Muscle of leg (tissue), 11 donors: Measurements from ENCODE around the gene SIRPB2. TPM values are rescaled to one million over a fixed set of nuclear protein-coding genes. Genes with fewer than 3 reads are reported as not detected.
A peak's percentile ranks its signal among the peaks of the same experiment; 100 is the strongest.

ENCODE experiments used
- DNase-seq: peaks from one replicate; pipeline ENCODE4 v3.0.0; 2013
- H3K27ac ChIP-seq: one replicate; pipeline ENCODE4 v1.5.1; 2013; ENCODE audit warnings: mild to moderate bottlenecking, low read length, control low read depth
- H3K27me3 ChIP-seq: one replicate; pipeline ENCODE4 v1.6.1; 2013; ENCODE audit warnings: low read length; ENCODE audit not compliant: control insufficient read depth, insufficient read depth
- H3K36me3 ChIP-seq: one replicate; pipeline ENCODE4 v1.6.1; 2013; ENCODE audit warnings: low read length; ENCODE audit not compliant: control insufficient read depth, insufficient read depth
- H3K4me1 ChIP-seq: one replicate; pipeline ENCODE4 v1.6.1; 2013; ENCODE audit warnings: low read length; ENCODE audit not compliant: control insufficient read depth, insufficient read depth
- H3K4me3 ChIP-seq: one replicate; pipeline ENCODE4 v1.5.1; 2013; ENCODE audit warnings: low read length, control low read depth
- H3K9me3 ChIP-seq: replicated peaks from 2 replicates; pipeline ENCODE4 v1.6.1; 2013; ENCODE audit warnings: low read depth, low read length; ENCODE audit not compliant: control insufficient read depth
- WGBS: methylation state at CpG from one replicate; pipeline ENCODE4 v1.1.5; 2013; ENCODE audit warnings: missing lambda C conversion rate; ENCODE audit not compliant: insufficient coverage; 5-methylcytosine and 5-hydroxymethylcytosine counted together
- polyA plus RNA-seq, 8 donors: library from polyadenylated mRNA; unstranded; fragments of 120-200 nt; gene quantifications; one replicate each; pipeline versions ENCODE4 v1.2.1 to v1.2.3, GENCODE V29; 2013; ENCODE audit warnings: inconsistent platforms in 1 of 8, low replicate concordance in 1 of 8; ENCODE audit not compliant: insufficient read length in 8 of 8, insufficient read depth in 1 of 8
- total RNA-seq: library from RNA; stranded (reverse); fragments of 120-200 nt; gene quantifications from one replicate; pipeline ENCODE4 v1.2.4, GENCODE V29; 2013

SIRPB2 gene
- total and polyA plus RNA-seq, 9 donors: 0.84 to 2.4 (median 1.4) TPM

- H3K4me3 ChIP-seq: no peak overlapping the region
- peaks cover 90% of the 10 kb centered on the region for H3K36me3 ChIP-seq
- H3K27me3 ChIP-seq: no peaks in the 10 kb centered on the region
- peak; percentile 43 for DNase-seq
- WGBS: no CpG with 5 or more reads among the region's 4 CpGs
- H3K4me1 ChIP-seq: peaks cover 12% of the 10 kb centered on the region
- H3K27ac ChIP-seq: no peak overlapping the region
- peaks cover 28% of the 10 kb centered on the region for H3K9me3 ChIP-seq
Measured at GRCh38 chr20:1448081-1448620, 43.1 kb downstream of the SIRPB2 start.

- WGBS: 78% methylated on average over 1 of the region's 1 CpG
- H3K27me3 ChIP-seq: no peaks in the 10 kb centered on the region
- H3K4me3 ChIP-seq: no peak overlapping the region
- H3K36me3 ChIP-seq: peaks cover 90% of the 10 kb centered on the region
- no peak for DNase-seq
- peaks cover 14% of the 10 kb centered on the region for H3K9me3 ChIP-seq
- H3K27ac ChIP-seq: no peak overlapping the region
- H3K4me1 ChIP-seq: peaks cover 12% of the 10 kb centered on the region
Measured at GRCh38 chr20:1446536-1446935, 44.7 kb downstream of the SIRPB2 start.

DNA sequence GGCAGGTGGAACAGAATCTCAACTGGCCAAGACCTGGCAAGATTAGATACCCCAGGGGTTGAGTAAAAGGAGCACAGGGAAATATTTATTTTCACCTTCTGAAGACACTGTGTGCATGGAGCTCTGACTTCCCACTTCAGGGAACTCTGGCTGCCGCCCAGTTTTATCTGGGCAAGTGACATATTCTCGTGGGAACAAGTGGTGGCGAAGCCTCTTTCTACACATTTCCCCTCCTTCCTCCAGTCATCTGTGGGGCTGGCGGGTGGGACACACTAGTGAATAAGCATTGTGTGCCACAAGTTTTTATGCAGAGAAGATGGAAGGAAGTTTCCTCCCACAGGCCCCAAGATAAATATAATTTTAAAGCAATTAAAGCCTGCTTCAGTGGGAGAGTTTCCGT, 48.1 kb downstream of the SIRPB2 start:
- Histone ChIP-seq H3K4me3 (no peak overlapping the region), H3K4me1 (no peaks in the 10 kb centered on the region), H3K27me3 (no peaks in the 10 kb centered on the region), H3K27ac (no peak overlapping the region), H3K9me3 (no peaks in the 10 kb centered on the region), H3K36me3 (peaks cover 69% of the 10 kb centered on the region)
- no peak for DNase-seq
- WGBS: no CpG with 5 or more reads among the region's 5 CpGs

- DNase-seq: no peak
- Histone ChIP-seq H3K27me3 (no peaks in the 10 kb centered on the region), H3K36me3 (peaks cover 66% of the 10 kb centered on the region), H3K4me1 (no peaks in the 10 kb centered on the region), H3K27ac (no peak overlapping the region), H3K9me3 (no peaks in the 10 kb centered on the region), H3K4me3 (no peak overlapping the region)
- no CpG with 5 or more reads among the region's 2 CpGs for WGBS
Measured at GRCh38 chr20:1442304-1442703, 48.9 kb downstream of the SIRPB2 start.

DNA sequence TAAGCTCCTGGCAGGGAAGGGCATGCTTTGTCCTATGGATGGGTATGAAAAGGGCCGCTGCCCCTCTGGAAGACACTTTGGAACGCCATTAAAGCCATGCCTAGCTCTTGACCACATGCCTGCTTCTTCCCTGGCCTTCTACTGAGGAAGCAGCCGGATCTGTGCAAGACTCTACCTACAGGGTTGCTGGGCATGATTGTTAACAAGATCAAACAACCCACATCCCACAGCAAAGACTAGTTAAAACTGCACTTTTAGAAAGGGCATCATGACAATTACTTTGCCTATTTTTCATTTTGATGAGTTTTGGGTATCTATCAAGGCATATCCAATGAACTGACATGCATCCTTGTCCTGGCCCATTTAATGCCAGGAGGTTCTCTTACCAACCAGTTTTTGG, 50.1 kb downstream of the SIRPB2 start:
- 100% methylated on average over 2 of the region's 3 CpGs for WGBS
- DNase-seq: no peak
- H3K4me3 ChIP-seq: no peak overlapping the region
- no peaks in the 10 kb centered on the region for H3K4me1 ChIP-seq
- peaks cover 55% of the 10 kb centered on the region for H3K36me3 ChIP-seq
- no peaks in the 10 kb centered on the region for H3K9me3 ChIP-seq
- no peaks in the 10 kb centered on the region for H3K27me3 ChIP-seq
- no peak overlapping the region for H3K27ac ChIP-seq

GRCh38 chr20:1440024-1440423, 51.2 kb downstream of the SIRPB2 start:
- 68% methylated on average over 5 of the region's 6 CpGs for WGBS

DNA sequence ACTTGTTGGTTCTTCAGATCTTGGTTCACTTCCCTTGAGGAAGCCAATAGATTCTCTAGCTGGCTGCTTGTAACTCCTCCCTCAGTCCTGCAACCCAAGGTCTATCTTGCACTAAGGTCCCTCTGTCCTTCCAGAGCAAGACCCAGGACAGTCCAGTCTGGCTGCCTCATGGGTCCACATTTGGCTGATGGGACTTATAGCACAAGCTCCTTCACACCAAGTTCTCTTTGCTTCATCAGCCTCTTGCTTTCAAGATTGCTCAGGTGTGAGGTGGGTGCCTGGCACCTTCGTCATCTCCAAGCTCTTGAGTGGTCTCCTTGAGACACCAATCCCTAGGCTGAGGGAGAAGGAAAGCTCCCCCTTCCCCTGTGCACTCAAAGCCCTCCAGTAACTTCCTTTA, 52.9 kb downstream of the SIRPB2 start:
- DNase-seq: no peak
- no peaks in the 10 kb centered on the region for H3K4me1 ChIP-seq
- no peaks in the 10 kb centered on the region for H3K27me3 ChIP-seq
- no peak overlapping the region for H3K4me3 ChIP-seq
- peaks cover 29% of the 10 kb centered on the region for H3K36me3 ChIP-seq
- no peak overlapping the region for H3K27ac ChIP-seq
- no CpG with 5 or more reads among the region's 1 CpG for WGBS
- no peaks in the 10 kb centered on the region for H3K9me3 ChIP-seq

More at GRCh38 chr20:1440024-1440423, 51.2 kb downstream of the SIRPB2 start:
- Histone ChIP-seq H3K27me3 (no peaks in the 10 kb centered on the region), H3K4me1 (no peaks in the 10 kb centered on the region), H3K9me3 (no peaks in the 10 kb centered on the region), H3K27ac (no peak overlapping the region), H3K4me3 (no peak overlapping the region), H3K36me3 (peaks cover 46% of the 10 kb centered on the region)
- DNase-seq: no peak

DNA sequence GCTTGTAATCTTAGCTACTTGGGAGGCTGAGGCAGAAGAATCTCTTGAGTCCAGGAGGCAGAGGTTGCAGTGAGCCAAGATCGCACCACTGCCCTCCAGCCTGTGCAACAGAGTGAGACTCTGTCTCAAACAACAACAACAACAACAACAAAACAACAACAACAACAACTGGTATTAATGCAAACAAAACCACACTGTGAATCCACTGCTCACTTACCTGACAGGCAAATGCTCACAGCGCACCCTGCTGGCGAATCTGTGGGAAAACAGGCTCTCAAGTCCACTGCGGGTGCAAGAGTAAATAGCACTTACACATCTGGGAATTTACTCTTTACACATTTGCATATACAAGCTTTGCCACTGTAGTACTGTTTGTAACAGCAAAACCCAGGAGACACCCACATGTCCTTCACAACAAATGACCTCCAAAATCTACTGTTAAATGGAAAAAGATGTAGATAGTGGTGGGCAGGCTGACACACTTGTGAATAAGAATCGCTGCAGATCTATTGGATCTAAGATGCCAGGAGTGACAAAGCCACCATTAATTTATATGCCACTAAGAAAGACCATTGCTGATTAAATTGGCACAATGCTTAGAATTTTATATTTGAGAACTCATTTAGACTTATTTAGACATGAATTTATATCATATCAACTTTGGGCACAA, 53.9 kb downstream of the SIRPB2 start:
- Histone ChIP-seq H3K4me1 (no peaks in the 10 kb centered on the region), H3K9me3 (no peaks in the 10 kb centered on the region), H3K27me3 (no peaks in the 10 kb centered on the region), H3K27ac (no peak overlapping the region), H3K4me3 (no peak overlapping the region), H3K36me3 (peaks cover 20% of the 10 kb centered on the region)
- peak; percentile 72 for DNase-seq
- 13% methylated on average over 4 of the region's 5 CpGs for WGBS

GRCh38 chr20:1436263-1436662, 55.0 kb downstream of the SIRPB2 start:
- Histone ChIP-seq H3K9me3 (no peaks in the 10 kb centered on the region), H3K4me3 (no peak overlapping the region), H3K27me3 (no peaks in the 10 kb centered on the region), H3K27ac (no peak overlapping the region), H3K36me3 (peaks cover 9% of the 10 kb centered on the region), H3K4me1 (no peaks in the 10 kb centered on the region)
- DNase-seq: no peak
- 93% methylated on average over 3 of the region's 8 CpGs for WGBS

DNA sequence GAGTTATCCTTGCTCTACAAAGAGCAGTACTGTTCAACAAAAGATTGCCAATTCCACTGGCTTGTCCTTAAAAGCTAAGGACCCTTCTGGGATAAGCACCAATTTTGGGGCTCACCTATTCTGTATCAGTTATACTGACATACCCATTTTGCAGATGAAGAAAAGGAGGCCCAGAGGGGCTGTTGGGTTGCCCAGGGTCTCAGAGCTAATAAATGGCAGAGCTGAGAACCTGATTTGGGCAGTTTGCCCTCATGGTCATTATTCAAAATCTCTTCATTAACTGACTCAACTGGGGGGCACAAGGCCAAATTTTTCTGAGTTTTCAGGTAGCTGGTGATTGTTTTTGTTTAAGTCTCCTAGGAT, 55.9 kb downstream of the SIRPB2 start:
- Histone ChIP-seq H3K9me3 (no peaks in the 10 kb centered on the region), H3K4me1 (no peaks in the 10 kb centered on the region), H3K36me3 (peaks cover 9% of the 10 kb centered on the region), H3K27me3 (no peaks in the 10 kb centered on the region), H3K27ac (no peak overlapping the region), H3K4me3 (no peak overlapping the region)
- no peak for DNase-seq
